Suprapubic skin (tissue), 3 donors: ENCODE results near the gene ABCA4.

Source experiments
- CTCF ChIP-seq, 2 donors: fragments of 200-600 bp in 1 of 2; fragments of 450-650 bp in 1 of 2; sonication (generic) in 1 of 2; IDR thresholded peaks; one replicate each; pipeline ENCODE4 v1.5.1; 2016 to 2019; ENCODE audit warnings: antibody characterized with exemption in 2 of 2, mild to moderate bottlenecking in 1 of 2, moderate library complexity in 1 of 2
- POLR2AphosphoS5 ChIP-seq, 3 donors: sonication (generic); formaldehyde crosslinking; IDR thresholded peaks; one replicate each; pipeline ENCODE4 v1.6.1; 2017; ENCODE audit warnings: antibody characterized with exemption in 3 of 3

DNA sequence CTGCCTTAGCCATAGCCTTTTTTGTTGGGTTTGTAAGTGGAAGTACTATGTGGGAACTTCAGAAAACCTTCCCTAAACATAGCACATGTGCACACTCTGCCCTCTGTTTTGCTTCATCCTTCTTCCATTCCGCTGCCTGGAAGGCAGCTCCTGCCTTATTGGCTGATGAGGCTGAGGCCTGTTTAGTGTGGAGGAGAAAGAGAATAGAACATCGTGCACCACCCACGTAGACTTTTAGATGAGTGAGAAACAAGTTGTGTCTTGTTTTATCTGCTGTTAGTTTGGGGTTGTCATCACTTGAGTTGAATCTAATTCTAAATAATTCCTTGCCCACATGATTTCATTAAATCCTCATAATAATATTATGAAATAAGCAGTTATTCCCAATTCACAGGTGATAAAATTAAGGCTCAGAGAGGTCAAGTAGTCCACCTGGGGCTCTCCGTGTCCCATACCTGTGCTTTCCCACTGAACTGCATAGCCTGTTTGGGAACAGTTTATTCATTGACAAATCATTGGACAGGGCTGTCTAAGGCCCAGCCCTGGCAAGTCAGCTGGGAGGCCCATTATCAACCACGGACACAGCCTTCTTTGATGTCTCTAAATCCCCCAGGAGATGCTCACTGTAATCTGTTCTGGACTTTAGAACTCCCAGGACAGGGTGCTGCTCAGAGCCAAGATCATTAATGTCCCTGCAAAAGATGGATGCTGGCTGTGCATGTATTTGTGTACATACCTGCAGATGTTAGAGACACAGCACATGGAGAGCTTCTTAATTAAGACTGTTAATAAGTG lies 93.0 kb downstream of the ABCA4 start:
- no peak for TF ChIP-seq CTCF (IDR thresholded peaks at IDR 0.05)
- TF ChIP-seq POLR2AphosphoS5 (IDR thresholded peaks at IDR 0.05): no peak
